BJ (cell line): ENCODE measurements around the gene GJA1. TPM values are rescaled to one million over a fixed set of nuclear protein-coding genes. Genes with fewer than 3 reads are reported as not detected.

Experiments
- CTCF ChIA-PET: fragments of 350-600 bp; formaldehyde crosslinking; extraction: SDS; loops from one replicate; lab custom pipeline; 2021; ENCODE audit warnings: antibody characterized with exemption, inconsistent platforms; lab: Yijun Ruan, JAX
- POLR2A ChIA-PET: fragments of 300-600 bp; sonication (Branson Sonifier 250); formaldehyde crosslinking; extraction: SDS; loops from one replicate; lab custom pipeline; 2021; ENCODE audit warnings: antibody characterized with exemption; lab: Charles Lee
- DNase-seq: peaks from one replicate; pipeline ENCODE4 v3.0.0-alpha.2; 2011; ENCODE audit warnings: low read depth
- H3K27me3 ChIP-seq: 2 replicates; pipeline ENCODE4 v1.6.0; 2011; ENCODE audit warnings: low read length; ENCODE audit not compliant: control insufficient read depth, insufficient read depth
- H3K36me3 ChIP-seq: 2 replicates; pipeline ENCODE4 v1.5.1; 2011; ENCODE audit warnings: low read length; ENCODE audit not compliant: control insufficient read depth, insufficient read depth
- H3K4me3 ChIP-seq: 2 replicates; pipeline ENCODE4 v1.5.1; 2011; ENCODE audit warnings: low read depth, mild to moderate bottlenecking, control low read depth, low read length
- polyA plus RNA-seq: library from polyadenylated mRNA; depleted of rRNA; stranded (reverse); fragments of >200 nt; gene quantifications from 2 replicates; pipeline ENCODE4 v1.2.3, GENCODE V29; 2011; rRNA removed
- small RNA-seq: library from RNA; depleted of rRNA; stranded (forward); fragments of <200 nt; gene quantifications from one replicate; pipeline ENCODE3, GENCODE V24; 2012; ENCODE audit warnings: low replicate concordance, low read depth; ENCODE audit not compliant: insufficient read length
- TF ChIP-seq, protein P1 (sequence below): IDR thresholded peaks from 2 replicates; pipeline ENCODE4 v1.5.1; 2011; ENCODE audit warnings: low read depth, mild to moderate bottlenecking, control low read depth, inconsistent platforms, low read length, moderate library complexity; ENCODE audit not compliant: insufficient read depth

Gene GJA1
- polyA plus RNA-seq, 1 experiment = 175 TPM

DNA sequence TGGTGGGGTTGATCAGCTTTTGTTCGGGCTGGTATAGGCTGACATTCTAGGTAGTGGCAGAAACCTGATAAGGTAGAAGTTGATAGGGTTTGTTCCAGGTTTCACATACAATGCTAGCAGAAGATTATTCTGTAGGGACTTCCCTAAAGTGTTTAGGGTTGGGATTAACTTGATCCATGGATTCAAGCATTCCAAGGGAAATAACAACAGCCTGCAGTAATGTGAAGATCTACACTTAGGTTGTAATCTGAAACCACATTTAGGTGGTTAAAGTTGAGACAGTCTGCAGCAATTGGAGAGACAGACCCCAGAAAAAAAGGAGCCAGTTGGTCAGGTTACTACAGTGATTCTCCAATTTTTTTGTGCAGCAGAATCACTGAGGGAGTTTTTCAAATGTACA, 56.1 kb downstream of the GJA1 start:
- TF ChIP-seq, protein P1, sequence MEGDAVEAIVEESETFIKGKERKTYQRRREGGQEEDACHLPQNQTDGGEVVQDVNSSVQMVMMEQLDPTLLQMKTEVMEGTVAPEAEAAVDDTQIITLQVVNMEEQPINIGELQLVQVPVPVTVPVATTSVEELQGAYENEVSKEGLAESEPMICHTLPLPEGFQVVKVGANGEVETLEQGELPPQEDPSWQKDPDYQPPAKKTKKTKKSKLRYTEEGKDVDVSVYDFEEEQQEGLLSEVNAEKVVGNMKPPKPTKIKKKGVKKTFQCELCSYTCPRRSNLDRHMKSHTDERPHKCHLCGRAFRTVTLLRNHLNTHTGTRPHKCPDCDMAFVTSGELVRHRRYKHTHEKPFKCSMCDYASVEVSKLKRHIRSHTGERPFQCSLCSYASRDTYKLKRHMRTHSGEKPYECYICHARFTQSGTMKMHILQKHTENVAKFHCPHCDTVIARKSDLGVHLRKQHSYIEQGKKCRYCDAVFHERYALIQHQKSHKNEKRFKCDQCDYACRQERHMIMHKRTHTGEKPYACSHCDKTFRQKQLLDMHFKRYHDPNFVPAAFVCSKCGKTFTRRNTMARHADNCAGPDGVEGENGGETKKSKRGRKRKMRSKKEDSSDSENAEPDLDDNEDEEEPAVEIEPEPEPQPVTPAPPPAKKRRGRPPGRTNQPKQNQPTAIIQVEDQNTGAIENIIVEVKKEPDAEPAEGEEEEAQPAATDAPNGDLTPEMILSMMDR = no peak
- ChIA-PET CTCF (no interaction called here), POLR2A (no interaction called here)
- Histone ChIP-seq H3K4me3 (no peak overlapping the region), H3K27me3 (no peaks in the 10 kb centered on the region), H3K36me3 (no peaks in the 10 kb centered on the region)
- DNase-seq = no peak

DNA sequence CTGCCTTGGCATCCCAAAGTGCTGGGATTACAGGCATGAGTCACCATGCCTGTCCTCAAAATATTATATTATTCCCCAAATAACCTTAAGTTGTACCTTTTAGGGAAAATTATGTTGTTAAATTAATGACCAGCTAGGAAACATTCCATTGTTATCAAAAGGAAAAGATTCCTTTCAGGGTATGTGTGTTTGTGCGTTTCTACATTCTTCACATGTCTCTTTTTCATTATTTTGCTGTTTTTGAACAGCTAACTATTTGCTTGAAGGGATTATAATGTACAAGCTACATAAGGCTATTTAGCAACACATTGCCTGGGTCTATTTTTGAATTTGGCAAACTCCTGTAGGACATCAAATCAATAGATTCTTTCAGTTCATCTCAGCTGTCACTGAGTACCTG, 57.1 kb downstream of the GJA1 start:
- TF ChIP-seq, protein P1 = no peak
- ChIA-PET CTCF (interaction anchor here (1.1 kb wide), 1 partner anchor 12 kb away, joined by 3 read pairs; no protein-coding TSS in a partner anchor), POLR2A (no interaction called here)
- no peaks in the 10 kb centered on the region for H3K36me3 ChIP-seq
- H3K27me3 ChIP-seq = no peaks in the 10 kb centered on the region
- DNase-seq = no peak
- H3K4me3 ChIP-seq = no peak overlapping the region

DNA sequence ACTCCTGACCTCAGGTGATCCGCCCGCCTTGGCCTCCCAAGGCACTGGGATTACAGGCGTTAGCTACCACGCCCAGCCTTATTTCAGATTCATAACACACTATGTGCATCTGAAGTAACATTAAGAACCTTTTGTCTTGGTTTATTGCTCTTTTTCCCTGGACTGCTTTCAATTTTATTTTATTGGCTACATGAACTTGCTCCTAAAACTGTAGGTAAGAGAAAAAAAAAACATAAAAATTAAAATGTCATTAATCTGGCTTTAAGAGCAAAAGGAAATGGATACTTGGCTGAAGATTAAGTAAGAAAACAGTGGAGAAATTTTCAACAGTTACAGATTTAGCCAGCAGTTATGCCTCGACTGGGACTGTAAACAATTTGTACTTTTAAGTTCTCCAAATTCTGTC, 62.5 kb downstream of the GJA1 start:
- ChIA-PET CTCF (no interaction called here), POLR2A (no interaction called here)
- Histone ChIP-seq H3K36me3 (no peaks in the 10 kb centered on the region), H3K27me3 (no peaks in the 10 kb centered on the region), H3K4me3 (no peak overlapping the region)
- TF ChIP-seq, protein P1 = no peak
- no peak for DNase-seq

GRCh38 chr6:121498481-121499276, 63.2 kb downstream of the GJA1 start:
- no peak overlapping the region for H3K4me3 ChIP-seq
- CTCF ChIA-PET = no interaction called here
- no peaks in the 10 kb centered on the region for H3K36me3 ChIP-seq
- POLR2A ChIA-PET = no interaction called here
- DNase-seq = no peak
- TF ChIP-seq, protein P1 = no peak
- no peaks in the 10 kb centered on the region for H3K27me3 ChIP-seq

Small RNAs within 50 kb of the gene (small RNA-seq; reads per million reads assigned to genes)
- gene RNU4-35P = not detected

Other genes with a start within 250 kb of the GJA1 start
- 1.6 and 4.0 TPM in 2 replicates for gene TBC1D32, start 101.2 kb upstream of the GJA1 start, polyA plus RNA-seq